Muscle of leg (tissue), 11 donors: ENCODE results near the gene PRR19. TPM values are rescaled to one million over a fixed set of nuclear protein-coding genes. Genes with fewer than 3 reads are reported as not detected.
"Not testable (repeated sequence)": the region's sequence is repeated elsewhere in the genome, so short reads cannot be mapped to it uniquely, and the experiment has no call there.

ENCODE experiments used
- DNase-seq: peaks from one replicate; pipeline ENCODE4 v3.0.0; 2013
- H3K27ac ChIP-seq: one replicate; pipeline ENCODE4 v1.5.1; 2013; ENCODE audit warnings: mild to moderate bottlenecking, low read length, control low read depth
- H3K27me3 ChIP-seq: one replicate; pipeline ENCODE4 v1.6.1; 2013; ENCODE audit warnings: low read length; ENCODE audit not compliant: control insufficient read depth, insufficient read depth
- H3K36me3 ChIP-seq: one replicate; pipeline ENCODE4 v1.6.1; 2013; ENCODE audit warnings: low read length; ENCODE audit not compliant: control insufficient read depth, insufficient read depth
- H3K4me1 ChIP-seq: one replicate; pipeline ENCODE4 v1.6.1; 2013; ENCODE audit warnings: low read length; ENCODE audit not compliant: control insufficient read depth, insufficient read depth
- H3K4me3 ChIP-seq: one replicate; pipeline ENCODE4 v1.5.1; 2013; ENCODE audit warnings: low read length, control low read depth
- H3K9me3 ChIP-seq: replicated peaks from 2 replicates; pipeline ENCODE4 v1.6.1; 2013; ENCODE audit warnings: low read depth, low read length; ENCODE audit not compliant: control insufficient read depth
- WGBS: methylation state at CpG from one replicate; pipeline ENCODE4 v1.1.5; 2013; ENCODE audit warnings: missing lambda C conversion rate; ENCODE audit not compliant: insufficient coverage; 5-methylcytosine and 5-hydroxymethylcytosine counted together
- polyA plus RNA-seq, 8 donors: library from polyadenylated mRNA; unstranded; fragments of 120-200 nt; gene quantifications; one replicate each; pipeline versions ENCODE4 v1.2.1 to v1.2.3, GENCODE V29; 2013; ENCODE audit warnings: inconsistent platforms in 1 of 8, low replicate concordance in 1 of 8; ENCODE audit not compliant: insufficient read length in 8 of 8, insufficient read depth in 1 of 8
- total RNA-seq: library from RNA; stranded (reverse); fragments of 120-200 nt; gene quantifications from one replicate; pipeline ENCODE4 v1.2.4, GENCODE V29; 2013

PRR19 gene
- total and polyA plus RNA-seq, 9 donors: 0.27 to 1.4 (median 0.72) TPM

DNA sequence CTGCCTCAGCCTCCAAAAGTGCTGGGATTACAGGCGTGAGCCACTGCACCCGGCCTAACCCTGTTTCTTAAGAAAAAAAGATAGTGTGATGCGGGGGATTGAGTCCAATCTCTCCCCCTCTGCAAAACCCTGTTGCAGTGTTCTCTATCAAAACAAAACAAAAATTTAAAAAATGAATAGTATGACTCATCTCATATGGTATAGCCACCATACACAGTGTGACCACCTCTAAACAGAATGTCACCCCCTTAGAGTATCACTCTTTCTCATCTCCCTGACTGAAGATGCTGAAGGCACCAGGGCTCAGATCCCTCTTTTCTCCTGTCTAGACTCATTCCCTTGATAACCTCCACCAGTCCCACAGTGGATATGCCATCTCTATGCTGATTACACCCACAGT lies 40.2 kb upstream of the PRR19 start:
- Histone ChIP-seq H3K4me1 (peaks cover 2% of the 10 kb centered on the region), H3K27ac (no peak overlapping the region), H3K4me3 (no peak overlapping the region), H3K9me3 (no peaks in the 10 kb centered on the region), H3K36me3 (no peaks in the 10 kb centered on the region), H3K27me3 (no peaks in the 10 kb centered on the region)
- no peak for DNase-seq
- WGBS: no CpG with 5 or more reads among the region's 3 CpGs

DNA sequence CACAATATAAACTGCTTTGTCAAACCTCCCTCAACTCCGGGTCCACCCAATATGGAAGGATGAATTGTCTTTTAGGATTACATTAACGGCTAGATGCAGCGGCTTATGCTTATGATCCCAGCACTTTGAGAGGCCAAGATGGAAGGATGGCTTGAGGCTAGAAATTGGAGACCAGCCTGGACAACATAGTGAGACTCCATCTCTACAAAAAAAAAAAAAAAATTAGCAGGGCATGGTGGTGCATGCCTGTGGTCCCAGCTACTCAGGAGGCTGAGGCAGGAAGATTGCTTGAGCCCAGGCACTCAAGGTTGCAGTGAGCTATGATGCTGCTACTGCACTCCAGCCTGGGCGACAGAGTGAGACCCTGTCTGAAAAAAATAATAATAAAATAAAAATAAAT lies 35.8 kb upstream of the PRR19 start:
- H3K4me3 ChIP-seq, H3K27me3 ChIP-seq, H3K27ac ChIP-seq, H3K9me3 ChIP-seq, H3K36me3 ChIP-seq, DNase-seq: not testable (repeated sequence)
- peaks cover 21% of the 10 kb centered on the region for H3K4me1 ChIP-seq
- no CpG with 5 or more reads among the region's 4 CpGs for WGBS

DNA sequence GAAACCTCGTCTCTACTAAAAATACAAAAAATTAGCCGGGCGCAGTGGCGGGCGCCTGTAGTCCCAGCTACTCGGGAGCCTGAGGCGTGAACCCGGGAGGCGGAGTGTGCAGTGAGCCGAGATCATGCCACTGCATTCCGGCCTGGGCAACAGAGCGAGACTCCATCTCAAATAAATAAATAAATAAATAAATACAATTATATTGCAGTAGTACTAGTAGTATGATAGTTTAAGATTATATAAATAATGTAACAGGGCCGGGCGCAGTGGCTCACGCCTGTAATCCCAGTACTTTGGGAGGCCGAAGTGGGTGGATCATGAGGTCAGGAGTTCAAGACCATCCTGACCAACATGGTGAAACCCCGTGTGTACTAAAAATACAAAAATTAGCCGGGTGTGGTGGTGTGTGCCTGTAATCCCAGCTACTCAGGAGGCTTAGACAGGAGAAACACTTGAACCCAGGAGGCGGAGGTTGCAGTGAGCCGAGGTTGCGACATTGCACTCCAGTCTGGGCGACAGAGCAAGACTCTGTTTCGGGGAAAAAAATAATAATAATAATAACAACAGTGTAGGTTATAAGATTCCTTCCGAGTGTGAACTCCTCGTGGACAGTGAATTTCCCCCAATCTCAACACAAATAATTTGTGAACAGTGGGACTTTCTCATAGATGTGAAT lies 34.9 kb upstream of the PRR19 start:
- H3K27me3 ChIP-seq, H3K9me3 ChIP-seq, H3K36me3 ChIP-seq, H3K4me3 ChIP-seq: not testable (repeated sequence)
- WGBS: 83% methylated on average over 2 of the region's 25 CpGs
- peak; percentile 2 for DNase-seq
- Histone ChIP-seq H3K4me1 (peaks cover 26% of the 10 kb centered on the region), H3K27ac (peak overlapping the region; percentile 100)

DNA sequence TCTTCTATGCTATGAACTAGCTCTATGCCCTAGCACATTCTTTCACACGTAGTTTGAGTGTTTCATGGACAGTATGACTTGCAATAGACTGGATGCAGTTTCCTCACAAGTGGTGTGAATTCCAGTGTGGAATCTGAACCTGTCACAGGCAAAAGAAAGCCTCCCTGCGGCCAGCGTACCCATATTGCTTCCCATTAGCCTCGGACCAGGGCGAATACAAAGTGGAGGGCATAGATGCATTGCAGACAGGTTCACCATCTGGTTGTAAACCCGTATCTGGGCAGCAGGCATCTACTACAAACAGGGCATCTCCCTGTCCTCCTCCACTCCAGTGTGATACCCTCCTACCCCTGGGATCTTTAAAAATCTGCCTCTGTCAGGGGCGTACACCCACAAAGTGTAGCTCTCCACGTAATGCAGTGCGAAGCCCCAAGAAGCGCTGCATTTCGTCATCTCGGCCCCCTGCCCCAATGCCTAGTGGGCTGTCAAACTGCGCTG lies 34.2 kb upstream of the PRR19 start:
- Histone ChIP-seq H3K4me1 (peaks cover 26% of the 10 kb centered on the region), H3K9me3 (no peaks in the 10 kb centered on the region), H3K27ac (peak overlapping the region; percentile 100), H3K36me3 (peaks cover 12% of the 10 kb centered on the region), H3K27me3 (no peaks in the 10 kb centered on the region), H3K4me3 (peak overlapping the region; percentile 84)
- 3% methylated on average over 8 of the region's 13 CpGs for whole genome bisulfite sequencing
- no peak for DNase-seq

DNA sequence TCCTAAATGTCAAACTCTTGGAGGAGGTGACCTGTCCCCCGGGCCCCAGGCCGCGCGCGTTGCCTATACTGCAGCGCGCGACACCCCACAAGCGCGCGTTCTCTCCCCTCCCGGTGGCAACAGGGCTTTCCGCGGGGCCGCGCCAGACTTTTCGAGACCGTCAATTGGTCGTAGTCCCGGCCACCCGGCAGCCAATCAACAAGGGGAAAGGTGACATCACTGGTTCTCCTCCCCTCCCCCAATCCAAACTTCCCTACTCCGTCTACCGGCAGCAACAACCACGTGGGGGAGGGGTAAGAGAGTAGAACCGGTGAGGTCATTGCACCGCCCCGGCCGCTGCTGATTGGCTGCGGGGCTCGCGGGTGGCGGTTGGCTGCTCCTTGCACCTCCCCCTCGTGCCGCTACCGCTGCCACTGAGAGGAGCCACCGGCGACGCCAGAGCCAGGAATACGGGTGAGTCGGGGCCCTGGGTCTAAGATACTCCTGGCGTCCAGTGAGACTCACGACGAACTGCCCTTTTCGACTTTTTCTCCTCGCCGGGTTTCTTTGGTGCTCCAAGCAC lies 33.7 kb upstream of the PRR19 start:
- DNase-seq: peak; percentile 100
- Histone ChIP-seq H3K27ac (peak overlapping the region; percentile 100), H3K9me3 (no peaks in the 10 kb centered on the region), H3K27me3 (no peaks in the 10 kb centered on the region), H3K4me1 (peaks cover 26% of the 10 kb centered on the region), H3K4me3 (peak overlapping the region; percentile 84), H3K36me3 (peaks cover 18% of the 10 kb centered on the region)
- WGBS: 0% methylated on average over 41 of the region's 46 CpGs

DNA sequence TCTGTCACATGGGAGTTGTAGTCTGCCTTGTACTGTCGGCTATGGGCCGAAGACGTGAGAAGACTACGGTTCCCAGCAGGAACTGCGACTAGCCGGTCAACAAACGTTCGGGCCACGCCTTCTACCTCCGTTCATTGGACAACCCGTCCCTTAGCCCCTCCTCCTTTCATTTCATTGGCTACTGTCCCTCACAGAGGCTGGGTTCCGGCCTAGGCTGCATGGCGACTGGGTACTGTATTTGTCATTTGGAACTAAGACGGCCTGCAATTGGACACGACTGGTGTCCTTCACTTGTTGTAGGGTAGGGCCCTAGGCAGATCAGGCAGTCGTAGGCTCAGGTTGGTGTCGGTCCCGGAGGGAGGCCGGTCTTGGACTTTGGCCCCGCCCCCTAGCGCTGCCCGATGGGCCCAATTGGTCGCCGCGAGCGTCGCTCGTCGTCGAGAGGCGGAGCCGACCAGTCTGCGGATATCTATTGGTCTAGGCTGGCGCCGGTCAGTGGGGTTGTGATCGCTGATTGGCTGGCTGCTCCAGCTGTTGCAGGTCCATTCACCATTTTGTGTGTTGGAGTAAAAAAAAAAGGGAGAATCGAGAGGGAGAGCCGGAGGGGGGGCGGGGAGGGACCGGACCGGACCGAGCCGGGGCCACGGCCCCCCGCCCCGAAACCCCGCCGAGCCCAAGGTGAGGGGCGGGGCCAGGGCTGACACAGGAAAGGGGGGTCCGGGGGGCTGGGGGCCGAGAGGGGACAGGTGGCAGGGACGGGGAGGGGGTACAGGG lies 33.0 kb upstream of the PRR19 start, which contains the start of gene CIC:
TSS of gene CIC (plus strand) at position 549 of the 774 bp plus-strand sequence. CDS start 2,532 bp downstream, outside the sequence.
- Histone ChIP-seq H3K4me1 (peaks cover 26% of the 10 kb centered on the region), H3K36me3 (peaks cover 24% of the 10 kb centered on the region), H3K4me3 (peak within 1 kb of the TSS; percentile 84), H3K9me3 (no peaks in the 10 kb centered on the region), H3K27ac (peak within 1 kb of the TSS; percentile 100), H3K27me3 (no peaks in the 10 kb centered on the region)
- WGBS: 0% methylated on average over 33 of the region's 52 CpGs
- DNase-seq: peak; percentile 100

DNA sequence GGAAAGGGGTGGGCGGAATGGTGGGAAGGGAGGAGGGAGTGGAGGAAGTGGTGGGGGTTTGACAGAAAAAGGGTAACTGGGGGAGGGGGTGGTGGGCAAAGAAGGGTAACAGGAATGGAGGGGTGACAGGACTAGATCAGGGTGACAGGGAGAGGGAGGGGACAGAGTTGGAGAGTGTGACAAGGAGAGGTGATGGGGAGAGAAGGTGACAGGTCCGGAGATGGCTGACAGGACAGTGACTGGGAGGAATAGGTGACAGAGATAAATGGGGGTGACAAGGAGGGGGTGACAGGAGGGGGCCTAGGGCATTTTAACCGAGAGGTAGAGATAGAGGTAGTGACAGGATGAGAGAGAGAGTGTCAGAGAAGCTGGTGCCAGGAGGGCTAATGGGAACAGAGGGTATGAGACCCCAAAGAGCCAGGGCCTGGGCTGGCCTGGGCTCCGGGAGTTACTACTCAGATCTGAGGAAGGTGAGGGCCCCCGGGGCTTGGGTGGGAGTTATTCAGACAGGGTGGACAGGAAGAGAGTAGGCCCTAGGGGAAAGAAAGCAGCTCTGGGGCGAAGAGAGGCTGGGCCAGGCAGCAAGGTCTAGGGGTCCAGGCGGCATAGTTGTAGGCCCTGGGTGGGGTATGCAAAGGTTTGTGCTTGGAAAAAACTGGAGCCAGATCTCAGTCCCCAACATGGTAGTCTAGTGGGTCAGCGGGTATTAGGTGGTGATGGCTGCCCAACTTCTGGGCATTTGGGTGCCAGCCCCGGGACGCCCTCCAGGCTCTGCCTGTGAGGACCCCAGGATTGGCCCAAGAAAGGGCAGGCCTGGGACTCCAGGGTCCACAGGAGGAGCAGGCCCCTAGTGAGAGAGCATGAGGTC lies 32.2 kb upstream of the PRR19 start:
- Histone ChIP-seq H3K27ac (peak overlapping the region; percentile 94), H3K4me3 (peak overlapping the region; percentile 71), H3K9me3 (no peaks in the 10 kb centered on the region), H3K36me3 (peaks cover 32% of the 10 kb centered on the region), H3K4me1 (peaks cover 26% of the 10 kb centered on the region), H3K27me3 (no peaks in the 10 kb centered on the region)
- DNase-seq: peak; percentile 39
- WGBS: 35% methylated on average over 9 of the region's 10 CpGs

DNA sequence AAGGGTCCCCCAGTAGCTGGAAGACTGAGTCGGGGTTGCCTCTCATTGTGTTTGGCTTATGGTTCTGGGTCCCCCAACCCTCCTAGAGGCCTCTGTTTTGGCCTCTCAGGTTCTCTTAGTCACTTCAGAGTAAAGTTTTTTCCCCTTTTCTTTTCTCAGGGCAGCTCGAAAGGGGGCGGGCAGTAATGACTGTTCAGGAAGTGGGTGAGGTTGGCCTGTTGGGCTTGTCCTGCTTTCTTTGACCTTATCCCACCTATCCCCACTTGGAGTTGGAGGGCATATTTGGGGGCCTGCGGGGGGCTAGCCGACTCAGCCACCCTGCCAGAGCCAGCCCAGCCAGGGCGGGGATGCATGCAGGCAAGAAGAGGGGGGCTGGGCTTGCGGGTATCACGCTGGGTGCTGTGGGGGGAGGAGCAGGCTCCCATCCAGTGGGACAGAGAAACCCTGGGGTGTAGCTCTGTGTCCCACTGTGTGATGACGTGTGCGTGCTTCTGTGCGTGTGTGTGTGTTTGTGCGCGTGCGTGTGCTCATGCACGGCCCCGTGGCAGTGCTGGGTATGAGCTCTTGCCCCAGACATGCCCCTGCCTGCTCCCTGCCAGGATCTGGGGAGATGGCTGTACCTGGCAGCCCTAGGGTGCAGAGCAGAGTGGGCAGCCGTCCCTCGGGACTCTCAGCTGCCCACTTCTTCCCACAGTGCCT lies 31.4 kb upstream of the PRR19 start:
- Histone ChIP-seq H3K27me3 (no peaks in the 10 kb centered on the region), H3K36me3 (peaks cover 39% of the 10 kb centered on the region), H3K27ac (peak overlapping the region; percentile 94), H3K9me3 (no peaks in the 10 kb centered on the region), H3K4me1 (peaks cover 26% of the 10 kb centered on the region), H3K4me3 (peak overlapping the region; percentile 71)
- peak; percentile 60 for DNase-seq
- WGBS: 30% methylated on average over 2 of the region's 18 CpGs

DNA sequence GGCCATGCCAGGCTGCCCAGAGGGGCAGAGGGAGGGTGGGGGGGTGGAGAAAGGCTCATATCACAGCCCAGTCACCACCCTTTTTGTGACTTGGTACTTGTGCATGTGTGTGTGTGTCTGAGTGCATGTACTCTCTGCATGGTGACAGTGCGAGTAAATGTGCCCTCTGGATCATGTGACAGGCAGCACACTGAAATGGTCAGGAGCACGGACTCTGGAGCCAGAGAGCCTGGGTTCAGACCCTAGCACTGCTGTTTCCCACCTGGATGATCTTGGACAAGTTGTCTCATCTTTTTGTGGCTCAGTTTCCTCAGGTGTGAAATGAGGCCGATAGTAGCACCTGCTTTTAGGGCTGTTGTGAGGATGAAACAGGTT lies 30.9 kb upstream of the PRR19 start:
- H3K4me1 ChIP-seq: peaks cover 27% of the 10 kb centered on the region
- no peaks in the 10 kb centered on the region for H3K9me3 ChIP-seq
- WGBS: 64% methylated on average over 3 of the region's 3 CpGs
- no peak overlapping the region for H3K27ac ChIP-seq
- peaks cover 43% of the 10 kb centered on the region for H3K36me3 ChIP-seq
- H3K27me3 ChIP-seq: no peaks in the 10 kb centered on the region
- no peak overlapping the region for H3K4me3 ChIP-seq
- peak; percentile 16 for DNase-seq
